DMS114 treated with DMSO at 0.1 percent for 48 hours (cell line): ENCODE measurements around the gene CALCB.

Experiments used
- DNase-seq: peaks from one replicate; lab custom pipeline; 2025; ENCODE audit not compliant: unreplicated experiment; lab: John Stamatoyannopoulos, UW

The CALCB gene

GRCh38 chr11:15117751-15118150, 44.4 kb downstream of the CALCB start:
- no peak for DNase-seq

- DNase-seq: no peak
Observed at GRCh38 chr11:15118431-15118830, 45.0 kb downstream of the CALCB start.

- no peak for DNase-seq
Observed at GRCh38 chr11:15119352-15119751, 46.0 kb downstream of the CALCB start.

GRCh38 chr11:15119826-15120225, 46.4 kb downstream of the CALCB start:
- DNase-seq: no peak

- DNase-seq: no peak
Observed at GRCh38 chr11:15123849-15124248, 50.5 kb downstream of the CALCB start.

GRCh38 chr11:15124528-15124927, 51.1 kb downstream of the CALCB start:
- DNase-seq: no peak

- DNase-seq: no peak
Observed at GRCh38 chr11:15127341-15127740, 53.9 kb downstream of the CALCB start.
